ENCODE data around the gene KCNQ1. TPM values are rescaled to one million over a fixed set of nuclear protein-coding genes. Genes with fewer than 3 reads are reported as not detected.

The KCNQ1 gene
- total RNA-seq, 1 experiment from 2014 or later = 1.0 TPM

GRCh38 chr11:2728663-2729332 is 284.0 kb downstream of the KCNQ1 start:
- Mint-ChIP-seq H3K27ac (ENCODE audit: unreplicated experiment) (no peak overlapping the region), H3K36me3 (ENCODE audit: insufficient read depth, unreplicated experiment) (no peaks in the 10 kb centered on the region), H3K27me3 (ENCODE audit: insufficient read depth, unreplicated experiment) (no peaks in the 10 kb centered on the region), H3K4me3 (ENCODE audit: unreplicated experiment) (no peak overlapping the region), H3K4me1 (ENCODE audit: low read depth, unreplicated experiment) (peaks cover 28% of the 10 kb centered on the region), H3K9me3 (ENCODE audit: unreplicated experiment) (no peaks in the 10 kb centered on the region)
- no peaks in the 10 kb centered on the region for H3K36me3 ChIP-seq (ENCODE audit: control insufficient read depth, insufficient read depth, low read length)
- ChIA-PET POLR2A (no interaction called here), CTCF (no interaction called here)
- no peaks in the 10 kb centered on the region for H3K27me3 ChIP-seq (replicated peaks; ENCODE audit: control insufficient read depth, insufficient read depth, low read length)
- no peak for TF ChIP-seq CTCF (IDR thresholded peaks at IDR 0.05; ENCODE audit: insufficient read depth in 1 of 2, low read depth in 1 of 2, low read length in 1 of 2, severe bottlenecking in 1 of 2, unreplicated experiment in 1 of 2)
- no peak for DNase-seq
- intact Hi-C loops (cut with micrococcal nuclease; ENCODE audit: unreplicated experiment) = no loop called here
- peaks cover 58% of the 10 kb centered on the region for H3K4me1 ChIP-seq
- H3K4me3 ChIP-seq (ENCODE audit: low read depth, low read length) = no peak overlapping the region
- BruUV-seq (replicated peaks) = no TSS peak
- no peaks in the 10 kb centered on the region for H3K9me3 ChIP-seq

GRCh38 chr11:2729841-2730240 is 285.0 kb downstream of the KCNQ1 start:
- H3K4me1 Mint-ChIP-seq (ENCODE audit: low read depth, unreplicated experiment) = peaks cover 28% of the 10 kb centered on the region
- TF ChIP-seq CTCF (IDR thresholded peaks at IDR 0.05; ENCODE audit: insufficient read depth in 1 of 2, low read depth in 1 of 2, low read length in 1 of 2, severe bottlenecking in 1 of 2, unreplicated experiment in 1 of 2) = no peak
- no peaks in the 10 kb centered on the region for H3K9me3 Mint-ChIP-seq (ENCODE audit: unreplicated experiment)
- intact Hi-C loops (cut with micrococcal nuclease; ENCODE audit: unreplicated experiment) = no loop called here
- no peak overlapping the region for H3K27ac Mint-ChIP-seq (ENCODE audit: unreplicated experiment)
- peaks cover 51% of the 10 kb centered on the region for H3K4me1 ChIP-seq
- no peaks in the 10 kb centered on the region for H3K36me3 Mint-ChIP-seq (ENCODE audit: insufficient read depth, unreplicated experiment)
- no peaks in the 10 kb centered on the region for H3K27me3 ChIP-seq (replicated peaks; ENCODE audit: control insufficient read depth, insufficient read depth, low read length)
- no peak overlapping the region for H3K4me3 Mint-ChIP-seq (ENCODE audit: unreplicated experiment)
- BruUV-seq (replicated peaks) = no TSS peak
- DNase-seq = no peak
- H3K27me3 Mint-ChIP-seq (ENCODE audit: insufficient read depth, unreplicated experiment) = no peaks in the 10 kb centered on the region
- POLR2A ChIA-PET = no interaction called here
- H3K36me3 ChIP-seq (ENCODE audit: control insufficient read depth, insufficient read depth, low read length) = no peaks in the 10 kb centered on the region
- no peak overlapping the region for H3K4me3 ChIP-seq (ENCODE audit: low read depth, low read length)
- no peaks in the 10 kb centered on the region for H3K9me3 ChIP-seq
- CTCF ChIA-PET = no interaction called here

GRCh38 chr11:2730272-2731129 is 285.7 kb downstream of the KCNQ1 start:
- Histone ChIP-seq H3K4me1 (peaks cover 44% of the 10 kb centered on the region), H3K9me3 (no peaks in the 10 kb centered on the region), H3K27me3 (replicated peaks; ENCODE audit: control insufficient read depth, insufficient read depth, low read length) (no peaks in the 10 kb centered on the region), H3K4me3 (ENCODE audit: low read depth, low read length) (no peak overlapping the region), H3K36me3 (ENCODE audit: control insufficient read depth, insufficient read depth, low read length) (no peaks in the 10 kb centered on the region)
- H3K4me3 Mint-ChIP-seq (ENCODE audit: unreplicated experiment) = no peak overlapping the region
- intact Hi-C loops (cut with micrococcal nuclease; ENCODE audit: unreplicated experiment) = no loop called here
- H3K4me1 Mint-ChIP-seq (ENCODE audit: low read depth, unreplicated experiment) = peaks cover 26% of the 10 kb centered on the region
- BruUV-seq (replicated peaks) = no TSS peak
- CTCF ChIA-PET = interaction anchor here (0.5 to 0.8 kb wide), 2 partner anchors 162 to 260 kb away, joined by 3 to 4 read pairs; no protein-coding TSS in a partner anchor
- no peaks in the 10 kb centered on the region for H3K27me3 Mint-ChIP-seq (ENCODE audit: insufficient read depth, unreplicated experiment)
- TF ChIP-seq CTCF (IDR thresholded peaks at IDR 0.05; ENCODE audit: insufficient read depth in 1 of 2, low read depth in 1 of 2, low read length in 1 of 2, severe bottlenecking in 1 of 2, unreplicated experiment in 1 of 2) = no peak
- POLR2A ChIA-PET = no interaction called here
- no peaks in the 10 kb centered on the region for H3K9me3 Mint-ChIP-seq (ENCODE audit: unreplicated experiment)
- no peaks in the 10 kb centered on the region for H3K36me3 Mint-ChIP-seq (ENCODE audit: insufficient read depth, unreplicated experiment)
- peak in 1 of 2 experiments; percentile 18 for DNase-seq
- H3K27ac Mint-ChIP-seq (ENCODE audit: unreplicated experiment) = peak overlapping the region; percentile 10

Data from Caco-2 (cell line).